OCI-LY7 (cell line): ENCODE data around the gene ZC2HC1B.

Experiments
- CTCF ChIP-seq: fragments of 200-600 bp; sonication (generic); conservative IDR thresholded peaks from 2 replicates; pipeline ENCODE4 v1.5.1; 2014; ENCODE audit warnings: mild to moderate bottlenecking, antibody characterized with exemption, low read length, moderate library complexity, mixed read lengths
- EZH2phosphoT487 ChIP-seq: fragments of 200-600 bp; sonication (generic); IDR thresholded peaks from 2 replicates; pipeline ENCODE4 v1.6.1; 2018; ENCODE audit warnings: low read depth, borderline replicate concordance, mild to moderate bottlenecking, mixed run types, antibody characterized with exemption, low read length, moderate library complexity, mixed read lengths

DNA sequence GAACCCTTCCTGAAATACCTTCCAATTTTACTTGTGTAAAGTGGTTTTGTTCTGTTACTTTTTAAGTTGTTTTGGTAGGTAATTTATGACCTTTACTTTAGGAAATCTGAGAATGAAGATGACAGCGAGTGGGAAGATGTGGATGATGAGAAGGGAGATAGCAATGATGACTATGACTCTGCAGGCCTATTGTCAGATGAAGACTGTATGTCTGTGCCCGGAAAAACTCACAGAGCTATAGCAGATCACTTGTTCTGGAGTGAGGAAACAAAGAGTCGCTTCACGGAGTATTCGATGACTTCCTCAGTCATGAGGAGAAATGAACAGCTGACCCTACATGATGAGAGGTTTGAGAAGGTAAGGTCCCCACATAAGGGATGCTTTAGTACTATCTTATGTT, 6.6 kb upstream of the ZC2HC1B start:
- no peak for TF ChIP-seq CTCF
- no peak for TF ChIP-seq EZH2phosphoT487
